Epithelial cell of alveolus of lung (primary cell): ENCODE measurements around the gene FOXK1. TPM values are rescaled to one million over a fixed set of nuclear protein-coding genes. Genes with fewer than 3 reads are reported as not detected.

Experiments used
- total RNA-seq: library from RNA; depleted of rRNA; stranded (reverse); fragments of >200 nt; gene quantifications from 2 replicates; pipeline ENCODE4 v1.2.1, GENCODE V29; 2015

Gene FOXK1
- 32.6 and 47.8 TPM in 2 replicates for total RNA-seq

GRCh38 chr7:4681886-4682620 lies at the start of gene FOXK1:
TSS of gene FOXK1 (plus strand) at chr7:4682295. CDS start at chr7:4682309, 14 bp downstream.

DNA sequence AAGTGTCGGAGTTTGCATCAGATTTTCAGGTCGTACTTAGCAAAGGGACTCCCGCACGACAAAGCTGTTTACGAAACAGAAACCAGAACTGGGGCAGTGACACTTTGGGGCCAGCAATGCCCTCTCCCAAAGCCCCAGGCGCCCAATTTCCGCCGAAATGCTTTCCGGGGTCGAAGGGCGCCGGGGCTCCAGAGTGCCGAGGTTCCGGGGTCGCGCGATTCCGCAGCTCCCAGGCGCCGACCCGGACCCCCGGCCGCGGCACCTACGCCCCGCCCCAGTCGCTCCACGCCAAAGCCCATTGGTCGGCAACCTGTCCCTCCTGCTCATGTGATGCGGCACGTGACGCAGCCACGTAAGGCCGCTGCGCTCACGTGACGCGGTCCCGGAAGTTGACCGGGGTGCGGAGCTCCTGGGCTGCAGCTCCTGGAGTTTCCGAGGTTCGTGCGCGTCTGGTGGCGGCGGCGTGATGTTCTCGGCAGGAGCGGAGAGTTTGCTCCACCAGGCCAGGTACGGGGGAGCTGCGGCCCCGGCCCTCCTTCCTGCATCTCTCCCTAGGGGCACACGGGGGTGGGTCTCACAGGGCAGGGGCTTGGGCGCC lies 93.3 kb downstream of the FOXK1 start, which contains the start of gene AP5Z1:
Gene AP5Z1 (plus strand): TSS at position 374 of the 598 bp plus-strand sequence. CDS start 93 bp downstream, at position 467.

Other genes with a start within 250 kb of the FOXK1 start
- gene AP5Z1, start 93.3 kb downstream of the FOXK1 start, total RNA-seq: 20.6 and 37.6 TPM in 2 replicates
- not detected in 2 replicates for gene PAPOLB, start 179.7 kb downstream of the FOXK1 start, total RNA-seq
- 0.78 and 7.1 TPM in 2 replicates for gene RADIL, start 201.4 kb downstream of the FOXK1 start, total RNA-seq